ENCODE data around the gene TRIM41.

TRIM41 gene

GRCh38 chr5:181217111-181217802 is 5.8 kb upstream of the TRIM41 start:
- Histone ChIP-seq H3K36me3 (ENCODE audit: control insufficient read depth, insufficient read depth, low read length, severe bottlenecking) (no peaks in the 10 kb centered on the region), H3K9me3 (ENCODE audit: control insufficient read depth, low read length) (no peaks in the 10 kb centered on the region), H3K4me1 (ENCODE audit: control insufficient read depth, insufficient read depth, low read length) (peaks cover 6% of the 10 kb centered on the region), H3K4me3 (ENCODE audit: low read length) (peak overlapping the region; percentile 66), H3K9ac (ENCODE audit: low read length) (no peak overlapping the region), H3K27me3 (replicated peaks; ENCODE audit: control insufficient read depth, insufficient read depth, low read length) (no peaks in the 10 kb centered on the region)
- DNase-seq (ENCODE audit: low read depth), result peak; percentile 70

- no peaks in the 10 kb centered on the region for H3K36me3 ChIP-seq (ENCODE audit: control insufficient read depth, insufficient read depth, low read length, severe bottlenecking)
- no peaks in the 10 kb centered on the region for H3K9me3 ChIP-seq (ENCODE audit: control insufficient read depth, low read length)
- H3K27me3 ChIP-seq (replicated peaks; ENCODE audit: control insufficient read depth, insufficient read depth, low read length), result no peaks in the 10 kb centered on the region
- DNase-seq (ENCODE audit: low read depth), result no peak
- peak overlapping the region; percentile 66 for H3K4me3 ChIP-seq (ENCODE audit: low read length)
- peaks cover 6% of the 10 kb centered on the region for H3K4me1 ChIP-seq (ENCODE audit: control insufficient read depth, insufficient read depth, low read length)
- H3K9ac ChIP-seq (ENCODE audit: low read length), result no peak overlapping the region
Measured at GRCh38 chr5:181217803-181218062, 5.3 kb upstream of the TRIM41 start.

GRCh38 chr5:181218795-181219124 is 4.3 kb upstream of the TRIM41 start:
- Histone ChIP-seq H3K9me3 (ENCODE audit: control insufficient read depth, low read length) (no peaks in the 10 kb centered on the region), H3K4me1 (ENCODE audit: control insufficient read depth, insufficient read depth, low read length) (peaks cover 6% of the 10 kb centered on the region), H3K9ac (ENCODE audit: low read length) (no peak overlapping the region), H3K27me3 (replicated peaks; ENCODE audit: control insufficient read depth, insufficient read depth, low read length) (no peaks in the 10 kb centered on the region), H3K36me3 (ENCODE audit: control insufficient read depth, insufficient read depth, low read length, severe bottlenecking) (no peaks in the 10 kb centered on the region), H3K4me3 (ENCODE audit: low read length) (peak overlapping the region; percentile 79)
- DNase-seq (ENCODE audit: low read depth), result no peak

- Histone ChIP-seq H3K4me3 (ENCODE audit: low read length) (no peak overlapping the region), H3K9me3 (ENCODE audit: control insufficient read depth, low read length) (no peaks in the 10 kb centered on the region), H3K4me1 (ENCODE audit: control insufficient read depth, insufficient read depth, low read length) (peaks cover 13% of the 10 kb centered on the region), H3K9ac (ENCODE audit: low read length) (no peak overlapping the region), H3K27me3 (replicated peaks; ENCODE audit: control insufficient read depth, insufficient read depth, low read length) (no peaks in the 10 kb centered on the region), H3K36me3 (ENCODE audit: control insufficient read depth, insufficient read depth, low read length, severe bottlenecking) (no peaks in the 10 kb centered on the region)
- no peak for DNase-seq (ENCODE audit: low read depth)
Measured at GRCh38 chr5:181219262-181220177, 3.6 kb upstream of the TRIM41 start.

GRCh38 chr5:181220178-181220515 is 2.9 kb upstream of the TRIM41 start:
- no peak for DNase-seq (ENCODE audit: low read depth)
- Histone ChIP-seq H3K36me3 (ENCODE audit: control insufficient read depth, insufficient read depth, low read length, severe bottlenecking) (no peaks in the 10 kb centered on the region), H3K9ac (ENCODE audit: low read length) (no peak overlapping the region), H3K4me1 (ENCODE audit: control insufficient read depth, insufficient read depth, low read length) (peaks cover 16% of the 10 kb centered on the region), H3K27me3 (replicated peaks; ENCODE audit: control insufficient read depth, insufficient read depth, low read length) (no peaks in the 10 kb centered on the region), H3K4me3 (ENCODE audit: low read length) (no peak overlapping the region), H3K9me3 (ENCODE audit: control insufficient read depth, low read length) (no peaks in the 10 kb centered on the region)

GRCh38 chr5:181221105-181221791 is 1.8 kb upstream of the TRIM41 start:
- no peaks in the 10 kb centered on the region for H3K9me3 ChIP-seq (ENCODE audit: control insufficient read depth, low read length)
- H3K36me3 ChIP-seq (ENCODE audit: control insufficient read depth, insufficient read depth, low read length, severe bottlenecking), result no peaks in the 10 kb centered on the region
- peaks cover 16% of the 10 kb centered on the region for H3K4me1 ChIP-seq (ENCODE audit: control insufficient read depth, insufficient read depth, low read length)
- H3K27me3 ChIP-seq (replicated peaks; ENCODE audit: control insufficient read depth, insufficient read depth, low read length), result no peaks in the 10 kb centered on the region
- no peak for DNase-seq (ENCODE audit: low read depth)
- peak overlapping the region; percentile 89 for H3K4me3 ChIP-seq (ENCODE audit: low read length)
- no peak overlapping the region for H3K9ac ChIP-seq (ENCODE audit: low read length)

- Histone ChIP-seq H3K4me1 (ENCODE audit: control insufficient read depth, insufficient read depth, low read length) (peaks cover 13% of the 10 kb centered on the region), H3K36me3 (ENCODE audit: control insufficient read depth, insufficient read depth, low read length, severe bottlenecking) (peaks cover 4% of the 10 kb centered on the region), H3K9me3 (ENCODE audit: control insufficient read depth, low read length) (no peaks in the 10 kb centered on the region), H3K4me3 (ENCODE audit: low read length) (peak overlapping the region; percentile 89), H3K27me3 (replicated peaks; ENCODE audit: control insufficient read depth, insufficient read depth, low read length) (no peaks in the 10 kb centered on the region), H3K9ac (ENCODE audit: low read length) (peak overlapping the region; percentile 97)
- peak; percentile 95 for DNase-seq (ENCODE audit: low read depth)
Measured at GRCh38 chr5:181221792-181222629, 1.1 kb upstream of the TRIM41 start.

- H3K27me3 ChIP-seq (replicated peaks; ENCODE audit: control insufficient read depth, insufficient read depth, low read length), result no peaks in the 10 kb centered on the region
- peak overlapping the region; percentile 97 for H3K9ac ChIP-seq (ENCODE audit: low read length)
- H3K36me3 ChIP-seq (ENCODE audit: control insufficient read depth, insufficient read depth, low read length, severe bottlenecking), result peaks cover 8% of the 10 kb centered on the region
- no peak for DNase-seq (ENCODE audit: low read depth)
- H3K9me3 ChIP-seq (ENCODE audit: control insufficient read depth, low read length), result no peaks in the 10 kb centered on the region
- peaks cover 10% of the 10 kb centered on the region for H3K4me1 ChIP-seq (ENCODE audit: control insufficient read depth, insufficient read depth, low read length)
- H3K4me3 ChIP-seq (ENCODE audit: low read length), result peak overlapping the region; percentile 89
Measured at GRCh38 chr5:181222630-181223057, 437 bp upstream of the TRIM41 start.

- H3K9ac ChIP-seq (ENCODE audit: low read length), result peak overlapping the region; percentile 97
- peaks cover 10% of the 10 kb centered on the region for H3K36me3 ChIP-seq (ENCODE audit: control insufficient read depth, insufficient read depth, low read length, severe bottlenecking)
- peak overlapping the region; percentile 89 for H3K4me3 ChIP-seq (ENCODE audit: low read length)
- no peaks in the 10 kb centered on the region for H3K27me3 ChIP-seq (replicated peaks; ENCODE audit: control insufficient read depth, insufficient read depth, low read length)
- peaks cover 10% of the 10 kb centered on the region for H3K4me1 ChIP-seq (ENCODE audit: control insufficient read depth, insufficient read depth, low read length)
- peak; percentile 70 for DNase-seq (ENCODE audit: low read depth)
- H3K9me3 ChIP-seq (ENCODE audit: control insufficient read depth, low read length), result no peaks in the 10 kb centered on the region
Measured at GRCh38 chr5:181223729-181224389, 778 bp downstream of the TRIM41 start.

- peaks cover 10% of the 10 kb centered on the region for H3K4me1 ChIP-seq (ENCODE audit: control insufficient read depth, insufficient read depth, low read length)
- peak overlapping the region; percentile 97 for H3K9ac ChIP-seq (ENCODE audit: low read length)
Measured at GRCh38 chr5:181224390-181225229, 1.5 kb downstream of the TRIM41 start.

More at GRCh38 chr5:181224390-181225229, 1.5 kb downstream of the TRIM41 start:
- Histone ChIP-seq H3K4me3 (ENCODE audit: low read length) (peak overlapping the region; percentile 89), H3K27me3 (replicated peaks; ENCODE audit: control insufficient read depth, insufficient read depth, low read length) (no peaks in the 10 kb centered on the region), H3K9me3 (ENCODE audit: control insufficient read depth, low read length) (no peaks in the 10 kb centered on the region), H3K36me3 (ENCODE audit: control insufficient read depth, insufficient read depth, low read length, severe bottlenecking) (peaks cover 17% of the 10 kb centered on the region)
- no peak for DNase-seq (ENCODE audit: low read depth)

Data from adipocyte (in vitro differentiated cells).